ENCODE measurements around the gene PFKM.

PFKM gene

DNA sequence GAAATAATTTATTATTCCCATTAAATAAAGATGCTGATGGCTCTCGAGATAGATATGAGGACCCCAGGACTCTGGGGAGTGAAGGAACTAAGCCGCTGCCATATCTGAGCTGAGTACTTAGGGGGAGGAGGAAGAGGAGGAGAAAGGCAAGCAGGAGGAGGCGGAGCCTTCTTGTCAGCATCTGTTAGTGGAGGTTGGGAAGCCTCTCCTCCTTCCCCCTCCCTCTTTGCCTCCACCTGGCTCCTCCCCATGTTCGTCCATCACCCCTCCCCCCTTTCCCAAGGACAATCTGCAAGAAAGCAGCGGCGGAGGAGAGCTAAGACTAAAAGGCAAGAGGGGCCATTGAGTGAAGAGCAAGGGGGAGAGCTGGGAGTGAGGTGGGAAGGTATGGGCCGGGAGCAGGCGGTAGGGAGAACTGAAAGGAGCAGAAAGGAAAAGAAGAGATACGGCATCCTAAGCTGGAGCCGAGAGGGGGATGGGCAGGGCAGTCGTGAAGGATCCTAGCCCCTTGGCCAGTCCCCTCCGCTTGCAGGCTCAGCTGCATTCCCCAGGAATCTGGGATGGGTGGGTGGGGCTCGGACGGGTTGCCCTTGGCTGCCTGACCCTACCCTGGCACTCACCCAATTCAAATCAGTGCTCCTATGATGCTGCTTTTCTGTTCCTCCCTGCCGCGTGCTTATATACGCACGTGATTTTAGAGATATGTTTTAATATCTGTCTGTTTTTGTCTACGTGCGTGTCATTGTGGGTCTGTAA is at the start of gene PFKM:
PFKM (plus strand) TSS at position 287 of the 756 bp plus-strand sequence. CDS start 3,411 bp downstream, outside the sequence.
- TF ChIP-seq, protein P1, sequence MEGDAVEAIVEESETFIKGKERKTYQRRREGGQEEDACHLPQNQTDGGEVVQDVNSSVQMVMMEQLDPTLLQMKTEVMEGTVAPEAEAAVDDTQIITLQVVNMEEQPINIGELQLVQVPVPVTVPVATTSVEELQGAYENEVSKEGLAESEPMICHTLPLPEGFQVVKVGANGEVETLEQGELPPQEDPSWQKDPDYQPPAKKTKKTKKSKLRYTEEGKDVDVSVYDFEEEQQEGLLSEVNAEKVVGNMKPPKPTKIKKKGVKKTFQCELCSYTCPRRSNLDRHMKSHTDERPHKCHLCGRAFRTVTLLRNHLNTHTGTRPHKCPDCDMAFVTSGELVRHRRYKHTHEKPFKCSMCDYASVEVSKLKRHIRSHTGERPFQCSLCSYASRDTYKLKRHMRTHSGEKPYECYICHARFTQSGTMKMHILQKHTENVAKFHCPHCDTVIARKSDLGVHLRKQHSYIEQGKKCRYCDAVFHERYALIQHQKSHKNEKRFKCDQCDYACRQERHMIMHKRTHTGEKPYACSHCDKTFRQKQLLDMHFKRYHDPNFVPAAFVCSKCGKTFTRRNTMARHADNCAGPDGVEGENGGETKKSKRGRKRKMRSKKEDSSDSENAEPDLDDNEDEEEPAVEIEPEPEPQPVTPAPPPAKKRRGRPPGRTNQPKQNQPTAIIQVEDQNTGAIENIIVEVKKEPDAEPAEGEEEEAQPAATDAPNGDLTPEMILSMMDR (IDR thresholded peaks at IDR 0.05; ENCODE audit: insufficient read depth, low read depth, low read length, missing control alignments), result no peak
- peak within 1 kb of the TSS; percentile 60 for H3K4me3 ChIP-seq (ENCODE audit: low read depth, low read length)
- DNase-seq (ENCODE audit: low read depth), result peak; percentile 93

DNA sequence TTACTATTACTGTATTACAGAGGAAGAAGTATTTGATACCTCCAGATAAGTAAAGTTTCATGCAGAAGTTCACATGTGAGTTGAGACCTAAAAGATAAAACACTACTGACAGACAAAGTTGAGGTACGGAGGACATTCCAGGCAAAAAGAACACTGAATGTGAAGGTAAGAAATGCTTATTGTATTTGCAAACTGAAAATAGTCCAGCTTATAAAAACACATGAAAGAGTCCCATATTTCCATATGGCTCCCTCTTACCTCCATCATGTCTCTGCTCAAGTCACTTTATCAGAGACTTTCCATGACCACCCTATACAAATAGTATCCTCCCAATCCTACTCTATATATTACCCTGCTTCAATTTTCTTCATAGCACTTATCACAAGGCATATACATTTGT is 49.1 kb upstream of the PFKM start:
- TF ChIP-seq, protein P1 (IDR thresholded peaks at IDR 0.05; ENCODE audit: insufficient read depth, low read depth, low read length, missing control alignments), result no peak
- H3K4me3 ChIP-seq (ENCODE audit: low read depth, low read length), result no peak overlapping the region
- no peak for DNase-seq (ENCODE audit: low read depth)

DNA sequence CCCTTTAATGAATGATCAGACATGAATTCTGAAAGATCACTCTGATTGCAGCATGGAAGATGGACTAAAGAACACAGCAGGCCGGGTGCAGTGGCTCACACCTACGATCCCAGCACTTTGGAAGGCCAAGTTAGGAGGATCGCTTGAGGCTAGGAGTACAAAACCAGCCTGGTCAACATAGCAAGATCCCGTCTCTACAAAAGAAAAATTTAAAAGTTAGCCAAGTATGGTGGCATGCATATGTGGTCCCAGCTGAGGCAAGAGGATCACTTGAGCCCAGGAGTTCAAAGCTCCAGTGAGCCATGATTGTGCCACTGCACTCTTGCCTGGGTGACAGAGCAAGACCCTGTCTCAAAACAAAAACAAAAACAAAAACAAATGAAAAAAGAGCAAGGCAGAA is 48.4 kb upstream of the PFKM start:
- TF ChIP-seq, protein P1 (IDR thresholded peaks at IDR 0.05; ENCODE audit: insufficient read depth, low read depth, low read length, missing control alignments), result no peak

DNA sequence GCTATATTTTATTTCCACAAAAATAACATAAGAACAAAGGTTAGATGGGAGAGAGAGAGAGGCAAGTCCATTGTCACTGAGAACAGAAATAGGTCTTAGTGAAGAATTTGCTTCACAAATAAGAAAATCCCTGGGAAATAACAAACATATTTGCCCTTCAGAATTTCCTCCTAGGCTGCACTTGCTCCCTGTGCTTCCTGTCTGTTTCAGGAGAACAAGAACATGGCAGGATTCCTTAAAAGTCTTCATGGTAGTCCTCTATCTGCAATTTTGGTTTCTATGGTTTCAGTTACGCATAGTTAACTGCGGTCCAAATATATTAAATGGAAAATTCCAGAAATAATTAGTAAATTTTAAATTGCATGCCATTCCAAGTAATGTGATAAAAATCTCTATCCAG is 47.4 kb upstream of the PFKM start:
- DNase-seq (ENCODE audit: low read depth), result no peak
- TF ChIP-seq, protein P1 (IDR thresholded peaks at IDR 0.05; ENCODE audit: insufficient read depth, low read depth, low read length, missing control alignments), result no peak
- no peak overlapping the region for H3K4me3 ChIP-seq (ENCODE audit: low read depth, low read length)

More for the DNA sequence above, 48.4 kb upstream of the PFKM start:
- no peak for DNase-seq (ENCODE audit: low read depth)
- H3K4me3 ChIP-seq (ENCODE audit: low read depth, low read length), result no peak overlapping the region

DNA sequence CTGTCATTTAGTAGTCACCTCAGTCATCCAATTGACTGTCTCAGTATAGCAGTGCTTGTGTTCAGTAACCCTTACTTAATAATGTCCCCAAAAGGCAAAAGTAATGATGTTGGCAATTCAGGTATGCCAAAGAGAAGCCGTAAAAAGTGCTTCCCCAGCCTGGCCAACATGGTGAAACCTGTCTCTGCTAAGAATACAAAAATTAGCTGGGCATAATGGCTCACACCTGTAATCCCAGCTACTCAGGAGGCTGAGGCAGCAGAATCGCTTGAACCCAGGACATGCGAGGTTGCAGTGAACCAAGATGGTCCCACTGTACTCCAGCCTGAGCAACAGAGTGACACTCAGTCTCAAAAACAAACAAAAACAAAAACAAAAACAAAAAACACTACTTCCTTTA is 46.9 kb upstream of the PFKM start:
- TF ChIP-seq, protein P1 (IDR thresholded peaks at IDR 0.05; ENCODE audit: insufficient read depth, low read depth, low read length, missing control alignments), result no peak
- DNase-seq (ENCODE audit: low read depth), result no peak
- H3K4me3 ChIP-seq (ENCODE audit: low read depth, low read length), result no peak overlapping the region

DNA sequence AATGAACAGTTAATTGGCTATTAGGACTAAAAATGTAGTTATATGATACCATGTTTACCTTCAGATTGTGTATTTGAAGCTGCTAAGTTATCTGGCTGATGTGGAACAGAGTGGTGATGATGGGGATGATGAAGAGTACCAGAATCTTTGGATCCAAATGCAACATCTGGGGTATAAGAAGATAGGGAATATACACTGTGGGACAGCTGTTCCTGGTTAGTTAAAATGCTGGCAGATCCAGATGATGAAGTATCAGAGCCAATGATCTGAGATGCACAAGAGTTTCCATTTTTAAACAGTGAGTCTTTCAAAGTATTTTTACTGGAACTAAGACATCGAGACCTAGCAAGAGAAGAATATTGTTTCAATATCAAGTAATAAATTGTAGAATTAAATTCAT is 44.9 kb upstream of the PFKM start:
- TF ChIP-seq, protein P1 (IDR thresholded peaks at IDR 0.05; ENCODE audit: insufficient read depth, low read depth, low read length, missing control alignments), result no peak
- no peak for DNase-seq (ENCODE audit: low read depth)
- no peak overlapping the region for H3K4me3 ChIP-seq (ENCODE audit: low read depth, low read length)

DNA sequence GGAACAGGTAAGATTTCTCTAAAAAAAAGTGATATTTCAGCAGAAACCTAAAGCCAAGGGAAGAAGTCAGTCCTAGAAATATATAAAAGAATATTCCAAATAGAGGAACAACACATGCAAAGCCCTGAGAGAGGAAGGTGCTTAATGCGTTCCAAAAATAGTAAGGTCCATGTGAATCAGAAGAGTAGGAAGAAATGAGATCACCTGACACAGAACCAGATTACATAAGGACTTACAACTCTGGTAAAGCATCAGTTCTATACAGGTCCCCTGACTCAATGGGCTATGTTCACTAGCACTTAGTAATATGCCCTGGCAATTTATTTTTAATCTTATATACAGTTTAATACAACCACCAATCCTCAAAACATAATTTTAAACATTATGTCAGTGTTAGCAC is 43.3 kb upstream of the PFKM start:
- no peak for DNase-seq (ENCODE audit: low read depth)
- TF ChIP-seq, protein P1 (IDR thresholded peaks at IDR 0.05; ENCODE audit: insufficient read depth, low read depth, low read length, missing control alignments), result no peak
- no peak overlapping the region for H3K4me3 ChIP-seq (ENCODE audit: low read depth, low read length)
